Activated B cell treated with CpG ODN at 0.5 μM for 24 hours (primary cell): ENCODE results near the gene ALCAM. TPM values are rescaled to one million over a fixed set of nuclear protein-coding genes. Genes with fewer than 3 reads are reported as not detected.

ENCODE experiments used
- ATAC-seq: fragments of 200-7000 bp; cut with Tn5 transposase; one replicate; pipeline ENCODE4 v1.10.0; 2021; ENCODE audit warnings: low read depth, mild to moderate bottlenecking, moderate library complexity
- CTCF ChIA-PET: fragments of 350-600 bp; sonication (Branson Sonifier 250); formaldehyde crosslinking; loops from one replicate; lab custom pipeline; 2021; ENCODE audit warnings: antibody characterized with exemption; lab: Charles Lee
- POLR2A ChIA-PET: fragments of 350-600 bp; sonication (Branson Sonifier 250); formaldehyde crosslinking; loops from one replicate; lab custom pipeline; 2021; ENCODE audit warnings: antibody characterized with exemption; lab: Charles Lee
- DNase-seq: peaks from one replicate; pipeline ENCODE4 v3.0.0; 2022
- H3K27ac Mint-ChIP-seq: one replicate; pipeline ENCODE4 v1.8.0; 2020; ENCODE audit warnings: mixed read lengths
- H3K27me3 Mint-ChIP-seq: one replicate; pipeline ENCODE4 v1.8.0; 2021; ENCODE audit warnings: mixed read lengths
- H3K36me3 Mint-ChIP-seq: one replicate; pipeline ENCODE4 v1.8.0; 2021; ENCODE audit warnings: low read depth, mixed read lengths
- H3K4me1 Mint-ChIP-seq: one replicate; pipeline ENCODE4 v1.8.0; 2021; ENCODE audit warnings: mixed read lengths
- H3K4me3 Mint-ChIP-seq: one replicate; pipeline ENCODE4 v1.8.0; 2020; ENCODE audit warnings: mild to moderate bottlenecking, mixed read lengths
- H3K9me3 Mint-ChIP-seq: one replicate; pipeline ENCODE4 v1.8.0; 2020; ENCODE audit warnings: mixed read lengths
- CTCF ChIP-seq: fragments of 200-600 bp; IDR thresholded peaks from one replicate; pipeline ENCODE4 v1.8.0; 2022; ENCODE audit warnings: antibody characterized with exemption, mild to moderate bottlenecking
- intact Hi-C: fragments of 100-400 bp; cut with micrococcal nuclease; formaldehyde crosslinking; loops from one replicate; pipeline ENCODE4 v1.15.1; 2024
- total RNA-seq: library from RNA; stranded (reverse); gene quantifications from 2 replicates; pipeline ENCODE4 v1.2.3, GENCODE V29; 2022

The ALCAM gene
- total RNA-seq, 1 donor from 2014 or later: 28.5 TPM

GRCh38 chr3:105513042-105513441 is 146.3 kb downstream of the ALCAM start:
- CTCF ChIA-PET: no interaction called here
- Mint-ChIP-seq H3K9me3 (no peaks in the 10 kb centered on the region), H3K36me3 (no peaks in the 10 kb centered on the region), H3K27me3 (no peaks in the 10 kb centered on the region), H3K4me1 (peaks cover 2% of the 10 kb centered on the region), H3K4me3 (no peak overlapping the region), H3K27ac (no peak overlapping the region)
- intact Hi-C loops: loop anchor here (10.0 kb wide), 3 partner anchors 308 to 1718 kb away; no protein-coding TSS in a partner anchor
- TF ChIP-seq CTCF: no peak
- DNase-seq (no peak), ATAC-seq (no peak)
- POLR2A ChIA-PET: no interaction called here

GRCh38 chr3:105513886-105514285 is 147.2 kb downstream of the ALCAM start:
- no peak overlapping the region for H3K4me3 Mint-ChIP-seq
- H3K27ac Mint-ChIP-seq: no peak overlapping the region
- H3K27me3 Mint-ChIP-seq: no peaks in the 10 kb centered on the region
- ATAC-seq (no peak), DNase-seq (no peak)
- POLR2A ChIA-PET: no interaction called here
- H3K4me1 Mint-ChIP-seq: peaks cover 5% of the 10 kb centered on the region
- intact Hi-C loops: loop anchor here (10.0 kb wide), 3 partner anchors 309 to 1719 kb away; no protein-coding TSS in a partner anchor
- CTCF ChIA-PET: no interaction called here
- no peaks in the 10 kb centered on the region for H3K36me3 Mint-ChIP-seq
- TF ChIP-seq CTCF: no peak
- no peaks in the 10 kb centered on the region for H3K9me3 Mint-ChIP-seq

GRCh38 chr3:105515372-105515771 is 148.7 kb downstream of the ALCAM start:
- DNase-seq (no peak), ATAC-seq (no peak)
- TF ChIP-seq CTCF: no peak
- Mint-ChIP-seq H3K36me3 (peaks cover under 1% of the 10 kb centered on the region), H3K4me1 (peaks cover 7% of the 10 kb centered on the region), H3K27me3 (no peaks in the 10 kb centered on the region), H3K9me3 (no peaks in the 10 kb centered on the region), H3K27ac (no peak overlapping the region), H3K4me3 (no peak overlapping the region)
- intact Hi-C loops: loop anchor here (10.0 kb wide), 3 partner anchors 311 to 1721 kb away; no protein-coding TSS in a partner anchor
- CTCF ChIA-PET: no interaction called here
- POLR2A ChIA-PET: no interaction called here

- peaks cover 7% of the 10 kb centered on the region for H3K4me1 Mint-ChIP-seq
These were observed 150.3 kb downstream of the ALCAM start for GRCh38 chr3:105516972-105517371.

GRCh38 chr3:105518203-105518602 is 151.5 kb downstream of the ALCAM start:
- ChIA-PET POLR2A (no interaction called here), CTCF (interaction anchor here (0.8 to 2.6 kb wide), 12 partner anchors 8 to 1416 kb away, joined by 3 to 16 read pairs (median 5); no protein-coding TSS in a partner anchor)
- Mint-ChIP-seq H3K4me1 (peaks cover 7% of the 10 kb centered on the region), H3K27ac (no peak overlapping the region), H3K36me3 (peaks cover 6% of the 10 kb centered on the region), H3K27me3 (no peaks in the 10 kb centered on the region), H3K9me3 (no peaks in the 10 kb centered on the region), H3K4me3 (no peak overlapping the region)
- DNase-seq (no peak), ATAC-seq (no peak)
- TF ChIP-seq CTCF: no peak
- intact Hi-C loops: loop anchor here (1.0 to 10.0 kb wide), 7 partner anchors 152 to 1723 kb away; partner anchors contain the start of gene ALCAM

More at GRCh38 chr3:105516972-105517371, 150.3 kb downstream of the ALCAM start:
- intact Hi-C loops: loop anchor here (10.0 kb wide), 3 partner anchors 312 to 1722 kb away; no protein-coding TSS in a partner anchor
- Mint-ChIP-seq H3K36me3 (peaks cover 6% of the 10 kb centered on the region), H3K27me3 (no peaks in the 10 kb centered on the region), H3K4me3 (no peak overlapping the region), H3K27ac (no peak overlapping the region), H3K9me3 (no peaks in the 10 kb centered on the region)
- DNase-seq: no peak
- CTCF ChIA-PET: interaction anchor here (1.0 to 2.6 kb wide), 8 partner anchors 10 to 1244 kb away, joined by 3 to 16 read pairs (median 6); no protein-coding TSS in a partner anchor
- ATAC-seq: no peak
- POLR2A ChIA-PET: no interaction called here
- no peak for TF ChIP-seq CTCF
